ENCODE data around the gene OOSP2.

DNA sequence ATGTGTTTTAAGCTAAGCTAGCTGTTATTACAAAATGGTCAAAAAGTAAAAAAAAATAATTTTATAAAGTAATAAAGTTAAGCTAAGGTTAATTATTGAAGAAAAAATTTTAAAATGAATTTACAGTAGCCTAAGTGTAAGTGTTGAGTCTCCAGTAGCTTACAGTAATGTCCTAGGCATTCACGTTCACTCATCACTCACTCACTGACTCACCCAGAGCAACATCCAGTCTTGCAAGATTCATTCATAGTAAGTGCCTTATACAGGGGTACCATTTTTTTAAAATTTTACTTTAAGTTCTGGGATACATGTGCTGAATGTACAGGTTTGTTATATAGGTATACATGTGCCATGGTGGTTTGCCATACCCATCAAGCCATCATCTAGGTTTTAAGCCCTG is 34.8 kb upstream of the OOSP2 start:
- TF ChIP-seq, protein P1, sequence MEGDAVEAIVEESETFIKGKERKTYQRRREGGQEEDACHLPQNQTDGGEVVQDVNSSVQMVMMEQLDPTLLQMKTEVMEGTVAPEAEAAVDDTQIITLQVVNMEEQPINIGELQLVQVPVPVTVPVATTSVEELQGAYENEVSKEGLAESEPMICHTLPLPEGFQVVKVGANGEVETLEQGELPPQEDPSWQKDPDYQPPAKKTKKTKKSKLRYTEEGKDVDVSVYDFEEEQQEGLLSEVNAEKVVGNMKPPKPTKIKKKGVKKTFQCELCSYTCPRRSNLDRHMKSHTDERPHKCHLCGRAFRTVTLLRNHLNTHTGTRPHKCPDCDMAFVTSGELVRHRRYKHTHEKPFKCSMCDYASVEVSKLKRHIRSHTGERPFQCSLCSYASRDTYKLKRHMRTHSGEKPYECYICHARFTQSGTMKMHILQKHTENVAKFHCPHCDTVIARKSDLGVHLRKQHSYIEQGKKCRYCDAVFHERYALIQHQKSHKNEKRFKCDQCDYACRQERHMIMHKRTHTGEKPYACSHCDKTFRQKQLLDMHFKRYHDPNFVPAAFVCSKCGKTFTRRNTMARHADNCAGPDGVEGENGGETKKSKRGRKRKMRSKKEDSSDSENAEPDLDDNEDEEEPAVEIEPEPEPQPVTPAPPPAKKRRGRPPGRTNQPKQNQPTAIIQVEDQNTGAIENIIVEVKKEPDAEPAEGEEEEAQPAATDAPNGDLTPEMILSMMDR (IDR thresholded peaks at IDR 0.05): no peak
- no peak for TF ChIP-seq POLR2A (IDR thresholded peaks at IDR 0.05)
